Spleen (tissue), 11 donors: Measurements from ENCODE around the gene TARP.
A peak's percentile ranks its signal among the peaks of the same experiment; 100 is the strongest.
"Not testable (repeated sequence)": the region's sequence is repeated elsewhere in the genome, so short reads cannot be mapped to it uniquely, and the experiment has no call there.

ENCODE experiments used
- DNase-seq: peaks from one replicate; pipeline ENCODE4 v3.0.0-alpha.2; 2020
- H3K27ac ChIP-seq, 8 donors: fragments of 200-600 bp; sonication (generic) in 7 of 8; 1 replicate in 4 of 8; 2 replicates in 4 of 8; pipeline versions ENCODE4 v1.5.0 to v1.8.0; 2016 to 2021; ENCODE audit warnings: inconsistent platforms in 4 of 8, mild to moderate bottlenecking in 4 of 8, moderate library complexity in 1 of 8
- H3K27me3 ChIP-seq, 7 donors: fragments of 200-600 bp; sonication (generic) in 6 of 7; replicated peaks in 1 of 7; 1 replicate in 4 of 7; 2 replicates in 3 of 7; pipeline versions ENCODE4 v1.5.0 to v1.8.0; 2016 to 2021; ENCODE audit warnings: inconsistent platforms in 3 of 7, mild to moderate bottlenecking in 1 of 7
- H3K36me3 ChIP-seq, 6 donors: fragments of 200-600 bp; sonication (generic) in 5 of 6; 1 replicate in 4 of 6; 2 replicates in 2 of 6; pipeline versions ENCODE4 v1.5.0 to v1.8.0; 2016 to 2021; ENCODE audit warnings: inconsistent platforms in 2 of 6
- H3K4me1 ChIP-seq, 6 donors: fragments of 200-600 bp; sonication (generic) in 5 of 6; 1 replicate in 3 of 6; 2 replicates in 3 of 6; pipeline versions ENCODE4 v1.5.0 to v1.8.0; 2016 to 2021; ENCODE audit warnings: inconsistent platforms in 3 of 6
- H3K4me3 ChIP-seq, 8 donors: fragments of 200-600 bp; sonication (generic) in 7 of 8; 1 replicate in 4 of 8; 2 replicates in 4 of 8; pipeline versions ENCODE4 v1.5.0 to v1.8.0; 2016 to 2021; ENCODE audit warnings: inconsistent platforms in 4 of 8, mild to moderate bottlenecking in 4 of 8, moderate library complexity in 2 of 8
- H3K9me3 ChIP-seq, 8 donors: fragments of 200-600 bp; sonication (generic) in 7 of 8; 1 replicate in 4 of 8; 2 replicates in 4 of 8; pipeline versions ENCODE4 v1.5.0 to v1.8.0; 2016 to 2021; ENCODE audit warnings: inconsistent platforms in 4 of 8
- POLR2A ChIP-seq, 3 donors: fragments of 450-650 bp; IDR thresholded peaks; one replicate each; pipeline ENCODE4 v1.5.1; 2017; ENCODE audit warnings: antibody characterized with exemption in 3 of 3, mild to moderate bottlenecking in 1 of 3
- POLR2AphosphoS5 ChIP-seq, 3 donors: sonication (generic); formaldehyde crosslinking; IDR thresholded peaks; one replicate each; pipeline ENCODE4 v1.5.1; 2017; ENCODE audit warnings: antibody characterized with exemption in 3 of 3
- WGBS, 5 donors: extraction: QIAGEN DNeasy Blood & Tissue Kit in 3 of 5; methylation state at CpG; one replicate each; pipeline versions ENCODE4 v1.1.5 to v1.1.7; 2013 to 2018; 5-methylcytosine and 5-hydroxymethylcytosine counted together
- intact Hi-C: fragments of 100-400 bp; cut with DNase I; formaldehyde crosslinking; loops from one replicate; pipeline ENCODE4 v1.15.0; 2023; ENCODE audit warnings: low total_unique reads
- TF ChIP-seq, protein P1 (sequence below), 11 experiments: fragments of 200-600 bp in 7 of 11; fragments of 450-650 bp in 4 of 11; sonication (generic) in 4 of 11; IDR thresholded peaks in 8 of 11; conservative IDR thresholded peaks in 3 of 11; 1 replicate in 7 of 11; 2 replicates in 4 of 11; pipeline versions ENCODE4 v1.4.0 to v1.8.0; 2016 to 2021; ENCODE audit warnings: antibody characterized with exemption in 11 of 11, inconsistent platforms in 4 of 11, mild to moderate bottlenecking in 1 of 11
- donor health status: healthy with polysubstance abuse.
- donor health status: DM: no; HTN: no; CAD: no; lungs with moderate emphysema.
- donor health status: DM: no; HTN: no; CAD: no.
- donor health status: Bipolar disorder and iron deficiency.
- donor health status: healthy.
- donor health status: DM: no; HTN: no; CAD: no.
- donor health status: DM: yes; HTN: yes; CAD: no.

Gene TARP

DNA sequence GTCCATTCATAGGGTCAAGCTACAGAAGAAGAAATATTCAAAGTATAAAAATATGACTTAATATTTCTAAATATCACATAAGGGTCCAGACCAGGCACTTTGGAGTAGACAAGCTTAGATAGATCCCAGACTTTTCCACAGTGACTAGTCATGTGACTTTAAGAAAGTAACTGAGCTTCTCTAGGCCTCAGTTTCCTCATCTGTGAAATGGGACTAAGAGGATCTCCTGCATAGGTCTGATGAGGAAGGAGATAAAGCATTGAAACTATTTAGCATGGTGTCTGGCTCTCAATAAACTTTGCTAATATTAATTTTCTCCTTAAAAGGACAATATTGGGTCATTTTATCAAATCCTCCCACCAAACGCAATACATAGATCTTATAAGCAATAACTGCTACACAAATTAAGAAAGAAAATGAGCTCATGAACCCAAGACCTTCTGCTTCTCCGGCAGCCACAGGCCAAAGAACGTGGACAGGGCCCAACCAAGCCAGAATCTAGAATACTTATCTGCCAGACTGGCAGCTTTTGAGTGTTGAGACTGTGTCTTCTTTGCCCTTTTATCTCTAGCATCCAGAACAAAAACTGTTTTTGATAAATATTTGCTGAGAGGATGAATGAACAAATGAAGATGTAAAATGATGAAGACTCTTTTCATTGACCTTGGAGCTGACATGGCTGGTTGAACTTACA lies 1.6 kb upstream of the TARP start:
- intact Hi-C loops = no loop called here
- H3K4me1 ChIP-seq = peaks cover 0 to 16% (median 0%) of the 10 kb centered on the region in 6 donors
- no peaks in the 10 kb centered on the region for H3K9me3 ChIP-seq
- no peaks in the 10 kb centered on the region for H3K27me3 ChIP-seq
- no peak for DNase-seq
- no peaks in the 10 kb centered on the region for H3K36me3 ChIP-seq
- H3K4me3 ChIP-seq = peak overlapping the region in 1 of 8 donors; percentile 35
- peak overlapping the region in 5 of 8 donors; percentile 0 to 65 (median 4) for H3K27ac ChIP-seq
- TF ChIP-seq POLR2A (IDR thresholded peaks at IDR 0.05) (no peak), POLR2AphosphoS5 (IDR thresholded peaks at IDR 0.05) (no peak)
- TF ChIP-seq, protein P1, sequence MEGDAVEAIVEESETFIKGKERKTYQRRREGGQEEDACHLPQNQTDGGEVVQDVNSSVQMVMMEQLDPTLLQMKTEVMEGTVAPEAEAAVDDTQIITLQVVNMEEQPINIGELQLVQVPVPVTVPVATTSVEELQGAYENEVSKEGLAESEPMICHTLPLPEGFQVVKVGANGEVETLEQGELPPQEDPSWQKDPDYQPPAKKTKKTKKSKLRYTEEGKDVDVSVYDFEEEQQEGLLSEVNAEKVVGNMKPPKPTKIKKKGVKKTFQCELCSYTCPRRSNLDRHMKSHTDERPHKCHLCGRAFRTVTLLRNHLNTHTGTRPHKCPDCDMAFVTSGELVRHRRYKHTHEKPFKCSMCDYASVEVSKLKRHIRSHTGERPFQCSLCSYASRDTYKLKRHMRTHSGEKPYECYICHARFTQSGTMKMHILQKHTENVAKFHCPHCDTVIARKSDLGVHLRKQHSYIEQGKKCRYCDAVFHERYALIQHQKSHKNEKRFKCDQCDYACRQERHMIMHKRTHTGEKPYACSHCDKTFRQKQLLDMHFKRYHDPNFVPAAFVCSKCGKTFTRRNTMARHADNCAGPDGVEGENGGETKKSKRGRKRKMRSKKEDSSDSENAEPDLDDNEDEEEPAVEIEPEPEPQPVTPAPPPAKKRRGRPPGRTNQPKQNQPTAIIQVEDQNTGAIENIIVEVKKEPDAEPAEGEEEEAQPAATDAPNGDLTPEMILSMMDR (IDR thresholded peaks at IDR 0.05 in 8 of 11, conservative IDR thresholded peaks at IDR 0.05 in 3 of 11) = no peak
- WGBS, 5 donors = 56 to 81% (median 71%) methylated on average over 3 of the region's 3 CpGs

- peak overlapping the region in 1 of 8 donors; percentile 35 for H3K4me3 ChIP-seq
Measured at GRCh38 chr7:38274486-38274885, 1.1 kb upstream of the TARP start.

DNA sequence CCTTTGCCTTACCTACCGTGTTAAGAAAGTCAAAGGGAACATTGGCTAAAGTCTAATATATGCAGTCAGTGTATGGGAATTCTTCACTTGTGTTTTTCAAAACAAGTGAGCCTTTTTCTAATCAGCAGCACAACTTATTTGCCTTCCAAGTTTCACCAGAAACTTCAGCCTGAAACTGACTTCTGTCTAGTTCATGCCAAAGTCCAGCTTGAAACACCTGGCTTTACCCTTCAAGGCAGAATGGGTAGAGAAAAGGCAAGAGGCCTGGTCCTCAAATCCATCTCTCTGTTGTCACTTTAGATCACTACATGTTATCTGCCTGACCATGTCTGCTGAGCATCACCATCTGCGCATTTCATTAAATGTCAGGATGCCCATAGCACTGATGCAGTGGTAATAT lies 3.0 kb downstream of the TARP start:
- H3K9me3 ChIP-seq, DNase-seq, H3K27me3 ChIP-seq, H3K4me3 ChIP-seq, H3K36me3 ChIP-seq, intact Hi-C loops, H3K4me1 ChIP-seq: not testable (repeated sequence)
- 80 to 92% (median 87%) methylated on average over 1 to 2 of the region's 2 CpGs for WGBS, 5 donors
- peak overlapping the region in 1 of 8 donors; percentile 55 for H3K27ac ChIP-seq

More at GRCh38 chr7:38274486-38274885, 1.1 kb upstream of the TARP start:
- no peaks in the 10 kb centered on the region for H3K9me3 ChIP-seq
- intact Hi-C loops = no loop called here
- H3K27me3 ChIP-seq = no peaks in the 10 kb centered on the region
- peaks cover 0 to 16% (median 0%) of the 10 kb centered on the region in 6 donors for H3K4me1 ChIP-seq
- TF ChIP-seq, protein P1 (IDR thresholded peaks at IDR 0.05 in 8 of 11, conservative IDR thresholded peaks at IDR 0.05 in 3 of 11) = no peak
- TF ChIP-seq POLR2AphosphoS5 (IDR thresholded peaks at IDR 0.05) (no peak), POLR2A (IDR thresholded peaks at IDR 0.05) (no peak)
- H3K36me3 ChIP-seq = no peaks in the 10 kb centered on the region
- DNase-seq = no peak
- 42 to 81% (median 63%) methylated on average over 4 of the region's 4 CpGs for WGBS, 5 donors
- H3K27ac ChIP-seq = peak overlapping the region in 6 of 8 donors; percentile 2 to 65 (median 32)

- H3K9me3 ChIP-seq, DNase-seq, intact Hi-C loops, H3K4me3 ChIP-seq, H3K4me1 ChIP-seq, H3K36me3 ChIP-seq, H3K27me3 ChIP-seq: not testable (repeated sequence)
- WGBS, 5 donors = 69 to 83% (median 80%) methylated on average over 4 of the region's 4 CpGs
- H3K27ac ChIP-seq = peak overlapping the region in 3 of 8 donors; percentile 3 to 55 (median 15)
Measured at GRCh38 chr7:38269704-38270346, 3.6 kb downstream of the TARP start.

DNA sequence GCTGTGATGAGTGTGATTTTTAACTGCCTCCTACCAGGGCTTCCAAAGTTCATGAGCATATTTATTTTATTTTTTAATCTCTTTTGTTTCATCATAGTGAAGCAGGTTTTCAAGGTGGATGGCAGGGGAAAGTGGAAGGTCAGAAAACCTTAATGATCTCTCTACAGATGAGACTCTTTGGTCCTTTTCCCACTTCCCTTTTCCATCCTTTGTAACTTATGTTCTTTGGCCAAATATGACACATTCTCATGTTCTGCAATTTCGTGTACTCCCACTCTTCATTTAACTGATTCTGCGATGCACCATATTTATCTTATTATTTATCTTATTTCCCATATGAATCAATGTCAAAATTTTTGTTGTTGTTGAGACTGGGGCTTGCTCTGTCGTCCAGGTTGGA lies 7.5 kb downstream of the TARP start:
- H3K36me3 ChIP-seq, DNase-seq, H3K9me3 ChIP-seq, H3K27me3 ChIP-seq, intact Hi-C loops, H3K4me1 ChIP-seq: not testable (repeated sequence)
- Histone ChIP-seq H3K27ac (peak overlapping the region in 2 of 8 donors; percentile 30 to 47), H3K4me3 (peak overlapping the region in 1 of 8 donors; percentile 31)
- WGBS, 5 donors = 51 to 69% (median 60%) methylated on average over 3 of the region's 3 CpGs

- H3K4me3 ChIP-seq, H3K4me1 ChIP-seq, intact Hi-C loops, H3K36me3 ChIP-seq, H3K27me3 ChIP-seq, H3K9me3 ChIP-seq, DNase-seq: not testable (repeated sequence)
- 32 to 83% (median 48%) methylated on average over 1 of the region's 1 CpG for WGBS, 5 donors
- peak overlapping the region in 2 of 8 donors; percentile 32 to 48 for H3K27ac ChIP-seq
Measured at GRCh38 chr7:38264602-38265001, 8.8 kb downstream of the TARP start.

DNA sequence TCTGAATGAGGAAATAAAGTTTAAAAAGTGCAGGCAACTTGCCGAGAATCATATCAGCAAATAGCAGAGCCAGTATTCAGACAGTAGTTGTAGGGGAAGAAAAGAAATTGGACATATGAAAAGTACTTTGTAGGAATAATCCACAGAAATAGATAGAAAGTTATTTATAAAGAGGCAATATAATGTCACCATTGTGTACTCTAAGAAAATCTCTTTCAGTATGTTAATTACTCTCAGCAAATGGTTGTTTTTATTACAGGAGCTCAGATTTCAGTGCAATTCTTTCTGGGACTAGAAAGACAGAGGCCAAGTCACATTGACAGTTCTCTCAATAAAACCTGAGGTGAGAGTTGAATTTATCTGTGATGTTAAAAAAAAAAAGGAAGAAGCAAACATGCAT lies 10.2 kb downstream of the TARP start:
- DNase-seq, H3K9me3 ChIP-seq, H3K27me3 ChIP-seq, H3K36me3 ChIP-seq, H3K4me1 ChIP-seq, intact Hi-C loops, H3K4me3 ChIP-seq: not testable (repeated sequence)
- H3K27ac ChIP-seq = peak overlapping the region in 3 of 8 donors; percentile 11 to 41 (median 21)
- 73 to 82% (median 74%) methylated on average over 1 of the region's 1 CpG for WGBS, 5 donors
